VCaP (cell line): ENCODE data around the gene RBMS1.

Source experiments
- H3K27ac ChIP-seq: fragments of 450-650 bp; 2 replicates; pipeline ENCODE4 v1.5.1; 2017
- TF ChIP-seq, protein P1 (sequence below): fragments of 450-650 bp; conservative IDR thresholded peaks from 2 replicates; pipeline ENCODE4 v1.5.1; 2017; ENCODE audit warnings: mild to moderate bottlenecking, moderate library complexity

RBMS1 gene

DNA sequence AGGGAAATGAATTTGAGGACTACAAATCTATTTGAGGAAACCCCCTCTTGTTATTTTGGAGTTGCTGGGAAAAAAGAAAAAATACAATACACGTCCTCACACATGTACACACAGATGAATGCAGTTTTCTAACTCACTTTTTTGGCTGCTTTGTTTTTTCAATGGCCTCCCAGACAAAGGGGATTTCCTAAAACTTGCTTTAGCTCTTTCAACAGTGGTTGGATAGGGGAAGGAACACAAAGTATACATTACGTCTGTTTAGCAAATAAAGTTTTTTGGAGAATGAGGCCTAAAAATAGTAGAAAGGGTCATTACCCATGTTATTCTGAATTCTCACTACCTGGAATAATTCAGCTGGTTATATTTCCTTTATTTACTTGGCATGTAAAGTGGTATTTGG, 168.2 kb downstream of the RBMS1 start:
- H3K27ac ChIP-seq, result peak overlapping the region; percentile 46
- TF ChIP-seq, protein P1, sequence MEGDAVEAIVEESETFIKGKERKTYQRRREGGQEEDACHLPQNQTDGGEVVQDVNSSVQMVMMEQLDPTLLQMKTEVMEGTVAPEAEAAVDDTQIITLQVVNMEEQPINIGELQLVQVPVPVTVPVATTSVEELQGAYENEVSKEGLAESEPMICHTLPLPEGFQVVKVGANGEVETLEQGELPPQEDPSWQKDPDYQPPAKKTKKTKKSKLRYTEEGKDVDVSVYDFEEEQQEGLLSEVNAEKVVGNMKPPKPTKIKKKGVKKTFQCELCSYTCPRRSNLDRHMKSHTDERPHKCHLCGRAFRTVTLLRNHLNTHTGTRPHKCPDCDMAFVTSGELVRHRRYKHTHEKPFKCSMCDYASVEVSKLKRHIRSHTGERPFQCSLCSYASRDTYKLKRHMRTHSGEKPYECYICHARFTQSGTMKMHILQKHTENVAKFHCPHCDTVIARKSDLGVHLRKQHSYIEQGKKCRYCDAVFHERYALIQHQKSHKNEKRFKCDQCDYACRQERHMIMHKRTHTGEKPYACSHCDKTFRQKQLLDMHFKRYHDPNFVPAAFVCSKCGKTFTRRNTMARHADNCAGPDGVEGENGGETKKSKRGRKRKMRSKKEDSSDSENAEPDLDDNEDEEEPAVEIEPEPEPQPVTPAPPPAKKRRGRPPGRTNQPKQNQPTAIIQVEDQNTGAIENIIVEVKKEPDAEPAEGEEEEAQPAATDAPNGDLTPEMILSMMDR, result no peak

DNA sequence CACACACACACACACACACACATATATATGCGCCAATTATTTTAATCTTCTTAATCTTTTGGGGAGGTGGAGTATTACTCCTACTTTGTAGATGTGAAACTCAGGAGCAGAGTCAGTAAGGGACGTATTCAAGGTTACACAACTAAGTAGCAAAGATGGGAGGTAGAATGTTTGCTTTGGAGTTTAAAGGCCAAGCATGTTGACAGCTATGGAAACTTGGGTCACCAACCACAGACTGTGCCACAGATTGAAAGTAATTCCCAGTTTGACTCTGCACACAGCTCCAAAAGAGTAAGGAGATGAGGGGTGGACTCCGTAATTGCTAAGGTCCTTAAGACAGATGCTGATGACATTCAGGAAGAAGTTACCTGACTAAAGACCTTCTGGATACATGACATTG, 168.7 kb downstream of the RBMS1 start:
- TF ChIP-seq, protein P1, result no peak
- H3K27ac ChIP-seq, result peak overlapping the region; percentile 46; the same call in 1 of the 2 replicates

DNA sequence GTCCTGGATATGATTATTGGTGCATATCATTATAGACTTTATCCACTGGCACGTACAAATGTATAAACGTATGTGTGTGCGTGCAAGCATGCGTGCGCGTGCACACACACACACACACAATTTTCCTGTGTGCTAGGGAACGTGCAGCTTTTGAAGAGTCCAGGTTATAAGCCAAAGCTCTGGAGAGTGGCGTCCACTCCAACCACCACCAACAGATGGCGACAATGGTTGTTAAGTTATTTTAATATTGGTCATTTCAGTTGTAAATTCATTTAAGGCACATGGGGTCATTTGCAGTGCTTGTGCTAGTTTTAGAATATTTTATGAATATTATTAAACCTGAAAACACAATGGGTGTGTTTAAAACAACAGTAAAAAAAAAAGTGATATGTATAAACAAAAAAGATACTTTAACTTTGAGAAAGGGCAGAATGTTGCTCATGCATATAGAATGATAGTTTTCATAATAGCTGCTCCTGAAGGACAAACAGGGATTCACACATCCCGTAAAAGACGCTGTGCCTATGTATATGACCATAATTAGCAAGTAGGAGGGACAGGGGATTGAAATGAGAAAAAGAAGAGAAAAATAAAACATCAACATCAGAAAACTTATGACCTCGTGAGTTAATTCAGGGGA, 169.3 kb downstream of the RBMS1 start:
- TF ChIP-seq, protein P1, result peak; percentile 83
- no peak overlapping the region for H3K27ac ChIP-seq

DNA sequence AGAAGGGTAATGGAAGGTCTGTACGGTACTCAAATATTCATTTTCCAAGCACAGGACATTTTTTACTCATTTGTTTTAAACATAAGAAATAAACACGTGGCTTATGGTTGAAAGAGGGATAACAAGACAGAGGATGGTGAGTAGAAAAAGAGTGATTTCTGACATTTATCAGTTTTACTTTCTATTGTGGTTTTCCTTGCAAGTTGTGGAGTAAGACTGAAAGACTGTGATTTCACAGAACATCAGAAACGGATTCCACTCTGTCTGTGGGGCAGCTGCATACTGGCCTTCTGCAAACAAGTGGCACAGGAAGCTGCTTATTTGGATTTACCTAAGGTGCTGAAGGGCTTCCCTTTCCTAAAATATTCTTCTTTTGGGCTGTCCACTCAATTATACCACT, 171.3 kb downstream of the RBMS1 start:
- H3K27ac ChIP-seq, result no peak overlapping the region
- TF ChIP-seq, protein P1, result no peak

DNA sequence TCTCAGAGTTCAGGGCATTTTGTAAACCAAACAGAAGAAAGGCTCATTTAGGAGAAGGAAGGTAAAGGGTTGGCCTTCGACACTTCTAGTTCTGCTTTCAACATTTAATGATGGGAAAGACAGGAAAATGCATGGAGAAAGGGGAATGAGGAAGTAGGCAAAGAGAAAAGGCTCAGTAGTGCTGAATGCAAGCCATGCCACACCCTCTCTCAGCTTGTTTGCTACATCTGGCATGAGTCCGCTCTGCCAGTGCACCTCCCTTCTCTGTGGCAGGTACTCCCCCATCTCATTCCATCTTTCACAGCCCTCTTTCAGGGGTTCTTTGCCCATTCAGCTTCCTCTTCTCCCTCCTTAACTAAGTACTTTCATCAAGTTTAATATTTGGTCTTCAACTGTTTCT, 172.6 kb downstream of the RBMS1 start:
- TF ChIP-seq, protein P1, result no peak
- H3K27ac ChIP-seq, result no peak overlapping the region

DNA sequence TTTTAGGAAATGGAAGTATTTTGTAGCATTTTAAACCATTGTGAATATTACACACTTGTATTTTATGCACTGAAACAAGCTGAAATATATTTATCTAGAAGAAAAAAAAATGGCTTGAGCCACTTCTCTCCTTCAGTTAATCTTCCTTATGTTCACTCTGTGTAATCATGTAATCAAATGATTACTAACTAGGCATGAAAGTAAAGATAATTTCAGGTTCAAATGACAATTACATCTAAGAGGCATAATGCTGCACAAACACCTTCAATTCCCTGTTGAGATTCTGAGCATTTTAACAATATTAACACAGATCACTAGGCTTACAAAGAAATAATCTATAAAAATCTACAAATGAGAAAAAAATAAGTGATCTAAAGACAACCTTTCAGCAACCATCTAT, 173.9 kb downstream of the RBMS1 start:
- no peak overlapping the region for H3K27ac ChIP-seq
- TF ChIP-seq, protein P1, result no peak

DNA sequence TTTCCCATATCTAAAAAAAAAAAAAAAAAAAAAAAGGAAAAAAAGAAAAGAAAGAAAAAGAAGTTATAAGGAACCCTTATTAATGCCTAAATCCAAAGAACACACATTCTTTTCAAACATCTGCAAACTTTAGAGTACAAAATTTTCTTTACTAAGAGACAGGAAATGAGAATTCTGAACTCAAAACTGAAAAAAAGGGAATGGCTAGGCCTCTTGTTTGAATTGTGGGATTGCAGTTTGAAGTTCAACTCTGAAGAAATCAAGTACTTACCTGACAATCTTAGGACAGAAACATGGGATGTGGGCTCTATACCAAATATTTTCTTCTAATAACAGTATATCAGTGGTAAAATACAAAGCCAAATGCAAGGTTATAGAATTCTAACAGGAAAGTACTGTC, 175.4 kb downstream of the RBMS1 start:
- TF ChIP-seq, protein P1, result no peak
- H3K27ac ChIP-seq, result no peak overlapping the region
